Activated CD8-positive, alpha-beta T cell treated with anti-CD3 and anti-CD28 coated beads for 36 hours (primary cell): ENCODE measurements around the gene KIRREL3. TPM values are rescaled to one million over a fixed set of nuclear protein-coding genes. Genes with fewer than 3 reads are reported as not detected.

Experiments
- ATAC-seq: fragments of 200-7000 bp; cut with Tn5 transposase; one replicate; pipeline ENCODE4 v1.10.0; 2021; ENCODE audit warnings: mild to moderate bottlenecking, moderate library complexity
- CTCF ChIA-PET: fragments of 350-600 bp; sonication (Branson Sonifier 250); formaldehyde crosslinking; loops from one replicate; lab custom pipeline; 2021; ENCODE audit warnings: antibody characterized with exemption; lab: Charles Lee
- POLR2A ChIA-PET: fragments of 350-600 bp; sonication (Branson Sonifier 250); formaldehyde crosslinking; loops from one replicate; lab custom pipeline; 2021; ENCODE audit warnings: antibody characterized with exemption; lab: Charles Lee
- DNase-seq: peaks from one replicate; pipeline ENCODE4 v3.0.0-alpha.2; 2020
- H3K27ac Mint-ChIP-seq: one replicate; pipeline ENCODE4 v1.8.0; 2021; ENCODE audit warnings: mild to moderate bottlenecking, mixed read lengths
- H3K27me3 Mint-ChIP-seq: one replicate; pipeline ENCODE4 v1.8.0; 2021; ENCODE audit warnings: mixed read lengths
- H3K36me3 Mint-ChIP-seq: one replicate; pipeline ENCODE4 v1.8.0; 2021; ENCODE audit warnings: low read depth, mixed read lengths
- H3K4me1 Mint-ChIP-seq: one replicate; pipeline ENCODE4 v1.8.0; 2021; ENCODE audit warnings: low read depth, mixed read lengths
- H3K4me3 Mint-ChIP-seq: one replicate; pipeline ENCODE4 v1.8.0; 2021; ENCODE audit warnings: mild to moderate bottlenecking, moderate library complexity, mixed read lengths
- H3K9me3 Mint-ChIP-seq: one replicate; pipeline ENCODE4 v1.8.0; 2021; ENCODE audit warnings: mixed read lengths
- intact Hi-C: fragments of 100-400 bp; cut with micrococcal nuclease; formaldehyde crosslinking; loops from one replicate; pipeline ENCODE4 v1.10.0; 2022
- total RNA-seq, 2 experiments: library from RNA; stranded (reverse); gene quantifications; one replicate each; pipeline ENCODE4 v1.2.3, GENCODE V29; 2021
- TF ChIP-seq, protein P1 (sequence below): fragments of 200-600 bp; IDR thresholded peaks from one replicate; pipeline ENCODE4 v1.8.0; 2022; ENCODE audit warnings: antibody characterized with exemption, mild to moderate bottlenecking

Gene KIRREL3
- total RNA-seq, 2 experiments from 2014 or later: not detected

DNA sequence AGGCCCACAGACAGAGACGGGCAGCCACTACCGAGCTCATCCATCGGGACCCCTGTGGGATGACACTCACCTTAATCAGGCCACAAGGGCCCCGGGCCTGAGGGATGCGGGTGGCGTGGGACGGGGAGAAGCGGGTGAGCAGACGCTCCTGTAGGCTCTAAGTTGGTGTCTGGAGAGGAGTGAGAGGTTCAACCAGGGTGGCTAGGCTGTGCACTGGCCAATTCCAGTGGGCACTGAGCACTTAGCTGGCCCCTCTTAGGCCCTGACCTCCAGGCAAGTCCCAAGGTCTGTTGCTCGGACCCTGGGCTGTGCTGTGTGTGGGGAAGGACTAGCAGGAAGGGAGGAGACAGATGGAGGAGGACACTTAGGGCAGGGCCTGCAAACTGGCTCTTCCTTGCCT, 505.7 kb downstream of the KIRREL3 start:
- Mint-ChIP-seq H3K4me3 (no peak overlapping the region), H3K27ac (no peak overlapping the region), H3K9me3 (no peaks in the 10 kb centered on the region), H3K36me3 (no peaks in the 10 kb centered on the region), H3K4me1 (no peaks in the 10 kb centered on the region), H3K27me3 (peaks cover 8% of the 10 kb centered on the region)
- POLR2A ChIA-PET: no interaction called here
- DNase-seq (no peak), ATAC-seq (no peak)
- CTCF ChIA-PET: interaction anchor here (1.7 kb wide), 1 partner anchor 13 kb away, joined by 5 read pairs; no protein-coding TSS in a partner anchor
- TF ChIP-seq, protein P1, sequence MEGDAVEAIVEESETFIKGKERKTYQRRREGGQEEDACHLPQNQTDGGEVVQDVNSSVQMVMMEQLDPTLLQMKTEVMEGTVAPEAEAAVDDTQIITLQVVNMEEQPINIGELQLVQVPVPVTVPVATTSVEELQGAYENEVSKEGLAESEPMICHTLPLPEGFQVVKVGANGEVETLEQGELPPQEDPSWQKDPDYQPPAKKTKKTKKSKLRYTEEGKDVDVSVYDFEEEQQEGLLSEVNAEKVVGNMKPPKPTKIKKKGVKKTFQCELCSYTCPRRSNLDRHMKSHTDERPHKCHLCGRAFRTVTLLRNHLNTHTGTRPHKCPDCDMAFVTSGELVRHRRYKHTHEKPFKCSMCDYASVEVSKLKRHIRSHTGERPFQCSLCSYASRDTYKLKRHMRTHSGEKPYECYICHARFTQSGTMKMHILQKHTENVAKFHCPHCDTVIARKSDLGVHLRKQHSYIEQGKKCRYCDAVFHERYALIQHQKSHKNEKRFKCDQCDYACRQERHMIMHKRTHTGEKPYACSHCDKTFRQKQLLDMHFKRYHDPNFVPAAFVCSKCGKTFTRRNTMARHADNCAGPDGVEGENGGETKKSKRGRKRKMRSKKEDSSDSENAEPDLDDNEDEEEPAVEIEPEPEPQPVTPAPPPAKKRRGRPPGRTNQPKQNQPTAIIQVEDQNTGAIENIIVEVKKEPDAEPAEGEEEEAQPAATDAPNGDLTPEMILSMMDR: no peak
- intact Hi-C loops: no loop called here

DNA sequence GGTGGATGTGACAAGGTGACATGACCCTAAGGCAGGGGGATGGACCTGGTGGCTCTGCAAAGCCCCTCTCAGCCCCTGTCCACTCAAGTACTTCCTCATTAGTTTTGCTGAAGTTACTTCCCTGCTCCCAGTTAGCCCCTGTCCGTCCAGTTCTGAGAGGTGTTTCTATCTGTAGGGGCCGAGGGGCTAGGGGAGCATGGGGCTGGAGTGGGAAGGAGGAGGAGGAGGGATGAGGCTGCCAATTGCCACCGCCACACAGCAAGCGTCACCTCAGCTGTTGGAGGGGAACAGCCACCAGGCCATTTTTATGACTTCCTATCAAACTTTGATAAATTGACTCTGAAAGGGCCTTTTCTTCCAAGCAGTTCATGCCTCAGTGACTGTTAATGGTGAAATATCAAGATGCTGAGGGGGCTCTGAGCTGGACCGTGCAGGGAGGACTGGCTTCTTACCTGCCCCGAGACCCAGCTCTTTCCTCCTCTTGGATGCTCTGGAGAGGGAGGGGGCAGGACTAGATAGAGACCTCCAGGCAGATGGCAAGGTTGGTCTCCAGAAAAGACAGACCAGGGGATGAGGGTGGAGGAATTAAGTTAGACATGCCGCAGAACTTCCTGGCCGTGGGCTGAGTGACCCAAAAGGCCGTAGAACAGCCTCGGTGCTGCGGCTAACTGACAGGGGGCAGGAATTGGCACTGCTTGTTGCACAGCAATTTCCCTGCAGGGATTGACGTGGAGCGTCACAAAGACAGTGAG, 508.1 kb downstream of the KIRREL3 start:
- no peaks in the 10 kb centered on the region for H3K9me3 Mint-ChIP-seq

DNA sequence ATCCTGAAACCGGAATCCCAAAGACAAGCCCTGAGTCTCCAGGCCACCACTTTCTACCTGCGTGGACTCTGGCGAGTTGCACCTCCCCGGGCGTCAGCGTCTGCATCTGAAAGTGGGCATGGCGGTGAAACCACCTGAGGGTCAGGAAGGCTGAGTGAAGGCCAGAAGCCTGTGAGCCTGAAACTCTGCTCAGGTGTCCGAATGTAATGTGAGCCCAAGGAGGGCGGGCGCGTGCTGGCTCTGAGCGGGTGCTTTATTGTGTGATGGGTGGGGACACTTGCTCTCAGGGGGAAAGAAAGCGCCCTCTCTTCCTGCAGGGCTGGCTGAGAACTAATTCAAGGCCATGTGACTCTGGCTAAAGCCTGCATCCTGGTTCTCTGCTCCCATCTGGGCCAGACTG, 509.5 kb downstream of the KIRREL3 start:
- ChIA-PET CTCF (no interaction called here), POLR2A (no interaction called here)
- TF ChIP-seq, protein P1: no peak
- no peak for DNase-seq
- Mint-ChIP-seq H3K9me3 (no peaks in the 10 kb centered on the region), H3K27ac (no peak overlapping the region), H3K27me3 (no peaks in the 10 kb centered on the region), H3K4me1 (no peaks in the 10 kb centered on the region), H3K4me3 (no peak overlapping the region), H3K36me3 (no peaks in the 10 kb centered on the region)
- no peak for ATAC-seq
- intact Hi-C loops: no loop called here

More for the DNA sequence above, 508.1 kb downstream of the KIRREL3 start:
- intact Hi-C loops: no loop called here
- no peak overlapping the region for H3K27ac Mint-ChIP-seq
- no peaks in the 10 kb centered on the region for H3K4me1 Mint-ChIP-seq
- no peak for DNase-seq
- H3K4me3 Mint-ChIP-seq: no peak overlapping the region
- ATAC-seq: no peak
- ChIA-PET CTCF (interaction anchor here (1.5 kb wide), 1 partner anchor 12 kb away, joined by 12 read pairs; no protein-coding TSS in a partner anchor), POLR2A (no interaction called here)
- TF ChIP-seq, protein P1: no peak
- no peaks in the 10 kb centered on the region for H3K27me3 Mint-ChIP-seq
- no peaks in the 10 kb centered on the region for H3K36me3 Mint-ChIP-seq

DNA sequence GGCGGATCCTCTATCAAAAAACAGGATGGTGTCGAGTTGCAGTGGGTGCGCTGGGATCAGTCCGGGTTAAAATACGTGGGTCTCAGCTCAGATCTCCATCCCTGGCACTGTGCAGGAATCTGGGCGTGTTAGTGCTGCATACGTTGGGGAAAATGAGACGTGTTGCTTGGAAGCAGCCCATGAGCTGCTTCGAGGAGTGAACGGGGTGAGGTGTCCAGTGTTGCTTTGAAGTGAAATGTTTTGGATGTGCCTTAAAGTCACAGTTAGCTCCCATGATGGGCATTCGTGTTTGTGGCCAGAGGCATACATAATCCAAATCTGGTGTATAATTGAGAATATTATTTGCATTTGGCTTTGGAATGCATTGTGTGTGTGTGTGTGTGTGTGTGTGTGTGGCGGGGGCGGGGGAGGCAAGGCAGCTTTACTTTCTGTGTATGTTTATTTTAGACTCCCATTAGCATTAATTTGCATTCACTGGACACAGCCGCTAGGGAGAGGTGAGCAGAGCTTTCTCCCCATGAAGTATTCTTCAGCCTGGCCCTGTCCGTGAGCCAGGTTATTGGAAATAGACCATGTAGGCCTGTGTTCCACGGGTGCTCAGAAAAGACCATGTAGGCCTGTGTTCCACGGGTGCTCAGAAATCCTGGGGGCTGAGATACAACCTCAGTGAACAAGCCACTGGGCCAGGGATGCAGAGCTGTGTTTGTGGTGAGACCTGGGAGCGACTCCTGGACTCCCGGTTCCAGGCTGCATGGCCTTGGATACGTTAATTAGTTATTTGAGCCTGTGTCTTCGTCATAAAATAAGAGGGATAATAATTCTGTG, 510.5 kb downstream of the KIRREL3 start:
- H3K4me1 Mint-ChIP-seq: no peaks in the 10 kb centered on the region
- H3K27me3 Mint-ChIP-seq: peaks cover 2% of the 10 kb centered on the region
- no peaks in the 10 kb centered on the region for H3K9me3 Mint-ChIP-seq
- POLR2A ChIA-PET: interaction anchor here (1.3 kb wide), 1 partner anchor 9 kb away, joined by 3 read pairs; no protein-coding TSS in a partner anchor
- no peak overlapping the region for H3K27ac Mint-ChIP-seq
- intact Hi-C loops: no loop called here
- no peak overlapping the region for H3K4me3 Mint-ChIP-seq
- DNase-seq (no peak), ATAC-seq (no peak)
- TF ChIP-seq, protein P1: no peak
- CTCF ChIA-PET: interaction anchor here (1.0 to 1.8 kb wide), 2 partner anchors 10 to 180 kb away, joined by 3 to 17 read pairs; no protein-coding TSS in a partner anchor
- H3K36me3 Mint-ChIP-seq: no peaks in the 10 kb centered on the region
